Left colon (tissue), 2 donors: ENCODE data around the gene RBPJL. TPM values are rescaled to one million over a fixed set of nuclear protein-coding genes. Genes with fewer than 3 reads are reported as not detected.
A peak's percentile ranks its signal among the peaks of the same experiment; 100 is the strongest.

Source experiments
- ATAC-seq: fragments of 200-7000 bp; cut with Tn5 transposase; one replicate; pipeline ENCODE4 v1.9.1; 2020; ENCODE audit warnings: mild to moderate bottlenecking, moderate library complexity
- DNase-seq, 2 donors: peaks; one replicate each; pipeline ENCODE4 v3.0.0-alpha.2; 2020
- intact Hi-C, 2 donors: fragments of 100-400 bp; cut with DNase I in 1 of 2; cut with micrococcal nuclease in 1 of 2; formaldehyde crosslinking; loops; one replicate each; pipeline versions ENCODE4 v1.11.2 to v1.14.0; 2022; cut with DNase I, micrococcal nuclease
- long read RNA-seq: library from polyadenylated mRNA; unstranded; transcript quantifications from one replicate; pipeline ENCODE4 v2.0.0, GENCODE V29; 2021
- total RNA-seq, 2 donors: library from RNA; stranded (reverse); fragmentation: NEBNext Ultra II Directional; extraction: Animal tissue kit (Norgen Biotek cat#: 25700); gene quantifications; one replicate each; pipeline ENCODE4 v1.2.1, GENCODE V29; 2021
- donor health status: DM: no; HTN: no; CAD: no.
- donor health status: DM: yes; HTN: yes; CAD: no.

Gene RBPJL
- not detected for total RNA-seq
- long read RNA-seq: 0 reads

- ATAC-seq: peak; percentile 35
- no peak for DNase-seq
- intact Hi-C loops: no loop called here
Observed at GRCh38 chr20:45306431-45306982, at the start of gene RBPJL. Gene RBPJL (plus strand): TSS chr20:45306840. CDS start chr20:45306923, 83 bp downstream.

- ATAC-seq: no peak
- intact Hi-C loops: no loop called here
- no peak for DNase-seq
Observed at GRCh38 chr20:45257161-45257560, 49.5 kb upstream of the RBPJL start.

- ATAC-seq: no peak
- DNase-seq: no peak
- intact Hi-C loops: no loop called here
Observed at GRCh38 chr20:45257711-45258110, 48.9 kb upstream of the RBPJL start.

DNA sequence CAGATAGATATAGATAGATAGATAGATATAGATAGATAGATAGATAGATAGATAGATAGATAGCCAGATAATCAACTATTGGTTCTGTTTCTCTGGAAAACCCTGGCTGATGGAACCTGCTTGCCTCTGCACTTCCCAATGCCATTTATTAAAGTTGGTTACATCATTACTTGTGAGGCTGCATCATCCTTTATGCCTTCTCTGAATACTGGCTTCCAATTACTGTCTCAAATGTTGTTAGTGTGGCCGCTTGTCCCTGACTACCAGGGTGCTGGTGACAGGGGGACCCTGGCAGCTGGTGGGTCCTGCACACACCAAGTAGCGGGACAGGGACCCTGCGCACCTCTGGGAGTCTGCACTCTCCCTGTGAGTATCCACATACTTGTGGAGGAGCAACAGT lies 48.4 kb upstream of the RBPJL start:
- ATAC-seq: no peak
- intact Hi-C loops: no loop called here
- no peak for DNase-seq

DNA sequence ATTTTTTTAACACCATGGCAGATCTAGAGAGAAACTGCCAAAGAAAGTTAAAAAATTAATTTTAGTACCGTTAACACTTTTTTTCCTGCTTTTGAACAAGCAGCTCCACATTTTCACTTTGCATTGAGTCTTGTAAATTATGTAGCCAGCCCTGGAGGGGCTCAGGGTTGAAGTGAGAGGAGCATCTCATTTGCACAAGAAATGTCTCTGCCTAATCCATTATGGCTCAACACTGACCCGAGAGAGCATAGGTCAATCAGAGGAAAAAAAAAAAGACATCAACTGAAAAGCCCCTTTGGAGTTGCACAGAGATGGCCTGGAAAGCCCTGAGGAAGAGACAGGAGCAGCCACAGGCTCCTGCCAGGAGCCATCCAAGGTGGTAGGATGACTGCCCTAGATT lies 48.0 kb upstream of the RBPJL start:
- intact Hi-C loops: no loop called here
- DNase-seq (no peak), ATAC-seq (no peak)

- intact Hi-C loops: no loop called here
Observed at GRCh38 chr20:45263556-45264266, 42.9 kb upstream of the RBPJL start.

GRCh38 chr20:45266977-45267376 lies 39.7 kb upstream of the RBPJL start:
- intact Hi-C loops: no loop called here
- ATAC-seq (no peak), DNase-seq (no peak)

More at GRCh38 chr20:45263556-45264266, 42.9 kb upstream of the RBPJL start:
- no peak for ATAC-seq
- DNase-seq: no peak

GRCh38 chr20:45268531-45268930 lies 38.1 kb upstream of the RBPJL start:
- DNase-seq: no peak
- ATAC-seq: no peak
- intact Hi-C loops: no loop called here

DNA sequence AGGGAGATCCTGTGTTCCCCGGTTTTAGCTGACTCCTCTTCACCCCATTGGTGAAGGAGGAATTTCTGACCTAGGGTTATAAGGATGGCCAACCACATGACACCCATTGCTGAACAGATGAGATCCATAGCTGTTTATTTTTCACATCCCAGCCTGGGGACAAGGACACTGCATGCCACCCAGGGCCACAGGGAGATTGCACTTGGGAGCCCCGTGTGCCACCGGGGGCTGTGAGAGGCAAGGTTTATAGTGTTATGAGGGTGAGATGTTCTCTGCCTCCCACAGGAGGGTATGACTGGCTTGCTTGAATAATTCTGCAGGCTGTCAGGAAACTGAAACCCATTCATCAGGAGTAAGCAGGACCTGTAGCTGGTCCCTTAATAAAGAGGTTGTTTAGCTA lies 37.6 kb upstream of the RBPJL start:
- ATAC-seq: no peak
- intact Hi-C loops: no loop called here
- no peak for DNase-seq

DNA sequence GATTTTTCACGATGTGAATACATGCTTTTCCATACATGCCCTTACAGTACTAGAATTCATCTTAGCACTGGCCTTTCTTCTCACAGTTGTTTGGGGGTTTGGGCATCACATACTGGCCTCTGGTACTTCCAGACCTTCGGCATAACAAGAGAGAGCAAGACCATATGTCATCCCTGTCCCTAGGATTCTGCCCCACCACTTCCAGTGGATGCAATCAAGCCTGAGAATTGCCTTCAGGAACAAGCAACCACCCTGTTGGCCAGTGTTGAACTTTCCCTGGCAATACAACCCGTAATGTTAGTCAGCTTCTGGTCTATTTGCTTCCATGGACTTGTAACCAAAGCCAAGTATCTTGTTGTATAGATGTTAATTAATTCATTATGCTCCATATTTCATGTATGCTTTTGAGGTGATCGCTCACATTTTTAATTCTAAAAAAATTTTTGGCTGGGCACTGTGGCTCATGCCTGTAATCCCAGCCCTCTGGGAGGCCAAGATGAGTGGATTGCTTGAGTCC lies 36.8 kb upstream of the RBPJL start:
- DNase-seq (no peak), ATAC-seq (no peak)
- intact Hi-C loops: no loop called here

DNA sequence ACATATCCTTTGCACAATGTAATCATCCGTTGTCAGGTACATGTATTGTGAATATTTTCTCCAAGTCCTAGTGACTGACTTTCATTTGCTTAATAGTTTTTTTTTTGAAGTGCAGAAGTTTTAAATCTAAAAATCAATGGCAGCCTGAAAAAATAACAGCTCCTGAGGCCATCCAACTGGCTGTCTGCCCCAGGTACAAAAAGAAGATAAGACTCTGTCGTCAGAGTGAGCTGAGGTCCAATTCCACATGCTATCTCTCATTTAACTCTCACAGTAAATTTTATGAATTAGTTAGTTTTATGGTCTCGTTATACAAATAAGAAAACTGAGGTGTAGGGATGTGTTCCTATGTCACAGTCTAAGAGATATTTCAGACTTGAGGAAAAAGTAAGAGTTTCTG lies 31.3 kb upstream of the RBPJL start:
- ATAC-seq (no peak), DNase-seq (no peak)

GRCh38 chr20:45279992-45280391 lies 26.6 kb upstream of the RBPJL start:
- intact Hi-C loops: no loop called here
- ATAC-seq: no peak
- no peak for DNase-seq

More for the DNA sequence above, 31.3 kb upstream of the RBPJL start:
- intact Hi-C loops: no loop called here

DNA sequence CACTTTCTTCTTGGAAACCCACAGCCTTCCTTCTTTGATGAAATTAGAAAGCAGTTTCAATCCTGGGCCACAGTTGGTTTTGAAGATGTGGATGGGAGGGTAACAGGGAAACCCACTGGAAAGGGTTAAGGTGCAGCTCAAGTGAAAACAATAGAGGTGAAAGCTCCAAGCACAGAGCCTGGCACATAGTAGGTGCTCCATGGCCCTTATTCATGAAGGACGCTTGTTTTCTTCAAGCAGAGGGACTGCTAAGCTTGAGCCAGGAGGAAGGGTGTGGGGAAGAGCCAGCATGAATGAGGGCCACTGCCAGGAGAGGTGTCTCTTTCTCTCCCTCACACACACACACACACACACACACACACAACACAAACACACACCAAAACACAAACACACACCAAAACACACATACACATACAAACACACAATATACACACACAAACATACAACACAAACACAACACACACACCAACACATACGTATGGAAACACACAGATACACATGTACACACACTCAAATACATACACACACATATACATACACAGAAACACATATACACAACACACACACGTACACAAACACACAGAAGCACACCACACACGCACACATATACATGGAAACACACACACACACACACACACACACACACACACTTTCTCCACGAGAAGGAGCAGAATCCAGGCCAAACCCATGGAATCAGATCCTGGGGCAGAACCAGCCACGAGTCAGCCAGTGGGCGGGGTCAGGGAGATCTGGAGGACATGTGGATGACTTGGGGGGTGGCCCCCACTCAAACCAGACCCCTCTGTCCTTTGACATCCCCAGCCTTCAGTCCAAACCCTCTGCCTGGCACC lies 23.7 kb upstream of the RBPJL start:
- no peak for ATAC-seq
- no peak for DNase-seq
- intact Hi-C loops: no loop called here

DNA sequence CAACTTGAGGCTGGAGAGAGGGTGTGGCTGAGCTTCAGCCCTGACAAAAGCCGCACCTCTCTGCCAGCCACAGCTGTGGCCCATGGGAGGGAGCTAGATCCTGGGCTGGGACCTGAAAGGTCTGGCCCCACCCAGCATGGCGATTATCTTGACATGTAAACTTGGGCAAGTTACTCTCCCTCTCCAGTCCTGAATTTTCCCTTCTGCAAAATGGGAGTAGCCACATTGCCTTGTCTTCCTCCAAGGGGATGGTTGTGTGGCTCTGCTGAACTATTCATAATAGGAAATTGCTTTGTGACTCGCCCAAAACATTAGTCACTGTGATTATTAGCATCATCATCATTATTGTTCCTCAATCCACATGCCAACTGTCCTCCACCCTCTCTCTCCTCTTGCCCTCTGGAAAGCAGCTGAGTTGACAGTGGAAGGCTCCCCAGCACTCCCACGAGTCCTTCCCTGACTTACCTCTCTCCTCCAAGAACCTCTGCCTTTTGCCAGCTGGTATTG lies 23.0 kb upstream of the RBPJL start:
- DNase-seq (no peak), ATAC-seq (peak; percentile 45)
- intact Hi-C loops: no loop called here

DNA sequence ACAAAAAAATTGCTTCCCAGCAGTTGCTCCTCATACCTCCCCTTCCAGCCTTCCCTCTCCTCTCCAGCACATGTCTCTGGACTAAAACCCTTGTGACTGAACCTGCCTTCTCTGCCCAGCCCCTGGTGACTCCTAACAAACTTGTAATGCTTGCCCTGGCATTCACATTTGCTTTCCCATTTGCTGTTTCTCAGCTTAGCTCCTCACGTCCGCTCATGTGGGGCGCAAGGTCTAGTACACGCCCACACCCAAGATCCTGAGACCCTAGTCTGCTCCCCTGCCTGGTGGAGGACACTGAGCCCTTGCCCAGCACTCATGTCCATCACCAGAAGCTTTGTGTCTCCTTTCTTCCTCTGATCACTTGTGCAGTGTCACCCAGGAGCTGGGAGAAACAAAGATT lies 18.3 kb upstream of the RBPJL start:
- ATAC-seq: no peak
- DNase-seq: no peak
- intact Hi-C loops: no loop called here

GRCh38 chr20:45288860-45289259 lies 17.8 kb upstream of the RBPJL start:
- intact Hi-C loops: no loop called here
- DNase-seq: no peak
- ATAC-seq: no peak

DNA sequence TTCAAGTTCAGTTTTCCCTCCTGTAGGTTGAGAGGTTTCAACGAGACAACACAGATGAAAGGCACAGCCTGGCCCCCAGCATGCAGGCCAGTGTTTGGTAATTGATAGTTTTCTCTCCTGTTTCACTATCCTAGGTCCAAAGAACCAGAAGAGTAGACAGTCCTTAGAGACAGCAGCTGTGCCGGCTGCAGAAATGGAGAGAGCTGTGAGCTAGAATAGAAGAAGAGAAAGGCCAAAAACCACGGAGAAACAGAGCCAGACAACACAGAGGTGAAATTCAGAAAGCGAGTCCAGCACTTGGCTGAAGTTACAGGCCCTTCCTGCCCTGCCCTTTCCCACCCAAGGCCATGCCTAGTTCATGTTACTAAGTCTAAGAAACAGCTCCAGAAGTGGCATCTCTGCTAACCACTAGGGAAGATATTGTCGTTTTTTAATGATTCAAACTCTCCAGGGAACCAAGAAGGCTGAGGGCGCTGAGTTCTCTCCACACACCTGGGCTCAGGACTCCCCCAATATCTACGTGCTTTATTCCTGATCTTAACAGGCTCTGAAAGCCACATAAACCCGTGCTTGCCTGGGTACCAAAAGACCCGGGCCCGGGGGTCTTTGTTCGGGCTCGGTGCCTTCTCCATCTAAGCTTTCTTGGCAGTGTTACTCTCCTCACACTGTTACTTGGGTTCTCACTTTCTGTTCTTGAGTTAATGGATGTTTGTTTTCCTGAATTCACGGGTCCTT lies 16.5 kb upstream of the RBPJL start:
- DNase-seq: no peak
- no peak for ATAC-seq
- intact Hi-C loops: loop anchor here in 1 of 2 donors (10.0 kb wide), 1 partner anchor 245 kb away; no protein-coding TSS in a partner anchor

DNA sequence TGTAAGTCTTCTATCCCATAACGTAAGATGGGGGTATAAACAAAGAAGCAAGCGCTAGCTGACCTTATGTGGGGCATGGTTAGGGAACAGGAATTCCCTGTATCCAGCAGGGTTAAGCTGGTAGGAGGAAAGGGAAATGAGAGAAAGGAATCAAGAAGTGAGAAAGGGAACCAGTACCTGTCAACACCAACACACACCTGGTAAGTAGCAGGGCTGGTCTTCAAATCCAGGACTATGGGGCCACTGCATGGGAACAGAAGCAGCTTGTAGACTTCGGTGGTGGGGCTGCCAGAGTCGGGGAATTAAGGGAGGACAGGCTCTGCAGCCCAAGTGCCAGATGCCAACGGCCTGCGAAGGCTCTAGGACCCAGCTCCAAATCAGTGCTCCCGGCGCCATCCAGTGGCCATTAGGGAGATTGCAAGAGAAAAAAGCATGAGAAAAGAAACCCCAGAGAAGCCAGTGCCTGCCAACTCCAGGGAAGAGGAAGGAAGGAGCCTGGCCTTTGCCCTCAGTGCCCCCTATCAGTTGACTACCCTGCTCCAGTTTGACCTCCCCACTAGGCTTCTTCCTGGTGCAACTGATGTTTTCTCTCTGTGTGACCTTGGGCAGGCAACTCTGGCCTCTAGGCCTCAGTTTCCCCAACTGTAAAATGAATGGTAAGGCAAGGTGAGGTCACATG lies 15.8 kb upstream of the RBPJL start:
- DNase-seq: peak; percentile 70 to 82
- intact Hi-C loops: loop anchor here in 1 of 2 donors (10.0 kb wide), 1 partner anchor 246 kb away; no protein-coding TSS in a partner anchor
- peak; percentile 70 for ATAC-seq
